PFSK-1 (cell line): ENCODE results near the gene SIDT1.

Source experiments
- POLR2AphosphoS5 ChIP-seq: IDR thresholded peaks from 2 replicates; pipeline ENCODE4 v1.6.1; 2012; ENCODE audit warnings: low read depth, mild to moderate bottlenecking, control low read depth, low read length, moderate library complexity
- SIN3A ChIP-seq: IDR thresholded peaks from 2 replicates; pipeline ENCODE4 v1.6.1; 2012; ENCODE audit warnings: mild to moderate bottlenecking, low read length, moderate library complexity, borderline replicate concordance; ENCODE audit not compliant: insufficient read depth
- TAF1 ChIP-seq: IDR thresholded peaks from 2 replicates; pipeline ENCODE4 v1.6.1; 2012; ENCODE audit warnings: low read length, control low read depth, borderline replicate concordance; ENCODE audit not compliant: insufficient read depth
- TF ChIP-seq, protein P1 (sequence below), 2 experiments: IDR thresholded peaks; 2 replicates each; pipeline versions ENCODE4 v1.6.1 to v1.8.0; 2011 to 2012; ENCODE audit warnings: low read depth in 2 of 2, low read length in 2 of 2, control low read depth in 1 of 2, inconsistent platforms in 1 of 2, mild to moderate bottlenecking in 1 of 2, moderate library complexity in 1 of 2; ENCODE audit not compliant: insufficient read depth in 1 of 2

DNA sequence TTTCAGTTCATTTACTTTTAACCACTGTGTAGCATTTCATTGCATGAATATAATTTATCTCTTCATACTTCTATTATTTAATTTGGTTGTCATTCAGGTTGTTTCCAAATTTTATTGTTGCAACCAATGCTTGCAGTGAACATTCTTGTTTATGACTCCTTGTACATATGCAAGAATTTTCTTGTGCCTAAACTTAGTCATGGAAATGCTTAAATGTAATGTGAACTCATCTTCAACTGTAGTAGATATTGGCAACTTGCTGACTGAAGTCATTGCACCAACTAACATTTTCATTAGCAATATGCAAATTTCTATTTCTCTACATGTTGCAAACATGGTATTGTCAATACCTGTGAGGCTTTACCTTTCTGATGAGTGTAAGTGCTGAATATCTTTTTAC is 26.7 kb downstream of the SIDT1 start:
- no peak for TF ChIP-seq TAF1
- TF ChIP-seq, protein P1, sequence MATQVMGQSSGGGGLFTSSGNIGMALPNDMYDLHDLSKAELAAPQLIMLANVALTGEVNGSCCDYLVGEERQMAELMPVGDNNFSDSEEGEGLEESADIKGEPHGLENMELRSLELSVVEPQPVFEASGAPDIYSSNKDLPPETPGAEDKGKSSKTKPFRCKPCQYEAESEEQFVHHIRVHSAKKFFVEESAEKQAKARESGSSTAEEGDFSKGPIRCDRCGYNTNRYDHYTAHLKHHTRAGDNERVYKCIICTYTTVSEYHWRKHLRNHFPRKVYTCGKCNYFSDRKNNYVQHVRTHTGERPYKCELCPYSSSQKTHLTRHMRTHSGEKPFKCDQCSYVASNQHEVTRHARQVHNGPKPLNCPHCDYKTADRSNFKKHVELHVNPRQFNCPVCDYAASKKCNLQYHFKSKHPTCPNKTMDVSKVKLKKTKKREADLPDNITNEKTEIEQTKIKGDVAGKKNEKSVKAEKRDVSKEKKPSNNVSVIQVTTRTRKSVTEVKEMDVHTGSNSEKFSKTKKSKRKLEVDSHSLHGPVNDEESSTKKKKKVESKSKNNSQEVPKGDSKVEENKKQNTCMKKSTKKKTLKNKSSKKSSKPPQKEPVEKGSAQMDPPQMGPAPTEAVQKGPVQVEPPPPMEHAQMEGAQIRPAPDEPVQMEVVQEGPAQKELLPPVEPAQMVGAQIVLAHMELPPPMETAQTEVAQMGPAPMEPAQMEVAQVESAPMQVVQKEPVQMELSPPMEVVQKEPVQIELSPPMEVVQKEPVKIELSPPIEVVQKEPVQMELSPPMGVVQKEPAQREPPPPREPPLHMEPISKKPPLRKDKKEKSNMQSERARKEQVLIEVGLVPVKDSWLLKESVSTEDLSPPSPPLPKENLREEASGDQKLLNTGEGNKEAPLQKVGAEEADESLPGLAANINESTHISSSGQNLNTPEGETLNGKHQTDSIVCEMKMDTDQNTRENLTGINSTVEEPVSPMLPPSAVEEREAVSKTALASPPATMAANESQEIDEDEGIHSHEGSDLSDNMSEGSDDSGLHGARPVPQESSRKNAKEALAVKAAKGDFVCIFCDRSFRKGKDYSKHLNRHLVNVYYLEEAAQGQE (IDR thresholded peaks at IDR 0.05; ENCODE audit: insufficient read depth in 1 of 2, low read depth in 2 of 2, low read length in 2 of 2) = no peak
- TF ChIP-seq POLR2AphosphoS5 = no peak
- TF ChIP-seq SIN3A = no peak
